ENCODE measurements around the gene CNTN2.

- no peak for TF ChIP-seq CTCF (IDR thresholded peaks at IDR 0.05)
- TF ChIP-seq POLR2A (IDR thresholded peaks at IDR 0.05) = no peak
Measured at GRCh38 chr1:205001162-205001561, 41.9 kb upstream of the CNTN2 start.
